Hepatocyte (in vitro differentiated cells): ENCODE data around the gene ST8SIA3. TPM values are rescaled to one million over a fixed set of nuclear protein-coding genes. Genes with fewer than 3 reads are reported as not detected.

Source experiments
- DNase-seq: peaks from one replicate; pipeline ENCODE4 v3.0.0-alpha.2; 2016; ENCODE audit warnings: low spot score
- H2AFZ ChIP-seq: fragments of 200-600 bp; sonication (generic); 2 replicates; pipeline ENCODE4 v1.6.0; 2016; ENCODE audit warnings: antibody characterized with exemption, mild to moderate bottlenecking
- H3K27ac ChIP-seq: fragments of 200-600 bp; sonication (generic); 2 replicates; pipeline ENCODE4 v1.5.1; 2016; ENCODE audit warnings: mild to moderate bottlenecking
- H3K27me3 ChIP-seq: fragments of 200-600 bp; sonication (generic); 2 replicates; pipeline ENCODE4 v1.6.1; 2016
- H3K36me3 ChIP-seq: fragments of 200-600 bp; sonication (generic); replicated peaks from 2 replicates; pipeline ENCODE4 v1.5.1; 2016; ENCODE audit warnings: low read depth; ENCODE audit not compliant: insufficient read depth
- H3K4me1 ChIP-seq: fragments of 200-600 bp; sonication (generic); 2 replicates; pipeline ENCODE4 v1.5.1; 2016; ENCODE audit warnings: mild to moderate bottlenecking, moderate library complexity; ENCODE audit not compliant: insufficient read depth
- H3K4me2 ChIP-seq: fragments of 200-600 bp; sonication (generic); 2 replicates; pipeline ENCODE4 v1.6.0; 2016
- H3K4me3 ChIP-seq: fragments of 200-600 bp; sonication (generic); 2 replicates; pipeline ENCODE4 v1.5.1; 2016; ENCODE audit warnings: mild to moderate bottlenecking
- H3K79me2 ChIP-seq: fragments of 200-600 bp; sonication (generic); 2 replicates; pipeline ENCODE4 v1.6.0; 2017; ENCODE audit warnings: mild to moderate bottlenecking
- H3K9me2 ChIP-seq: fragments of 200-600 bp; sonication (generic); replicated peaks from 2 replicates; pipeline ENCODE4 v1.6.0; 2017; ENCODE audit warnings: mild to moderate bottlenecking; ENCODE audit not compliant: insufficient read depth
- H3K9me3 ChIP-seq: fragments of 200-600 bp; sonication (generic); 2 replicates; pipeline ENCODE4 v1.5.1; 2016; ENCODE audit warnings: low read depth, mild to moderate bottlenecking
- H4K20me1 ChIP-seq: fragments of 200-600 bp; sonication (generic); 2 replicates; pipeline ENCODE4 v1.6.0; 2016; ENCODE audit warnings: mild to moderate bottlenecking; ENCODE audit not compliant: insufficient read depth, poor library complexity, severe bottlenecking
- CTCF ChIP-seq: fragments of 200-600 bp; sonication (generic); IDR thresholded peaks from 2 replicates; pipeline ENCODE4 v1.5.1; 2016; ENCODE audit warnings: antibody characterized with exemption, mild to moderate bottlenecking; ENCODE audit not compliant: poor library complexity
- EZH2 ChIP-seq: fragments of 200-600 bp; sonication (generic); IDR thresholded peaks from 2 replicates; pipeline ENCODE4 v1.6.1; 2016; ENCODE audit warnings: antibody characterized with exemption, mild to moderate bottlenecking, borderline replicate concordance
- EZH2phosphoT487 ChIP-seq: fragments of 200-600 bp; sonication (generic); IDR thresholded peaks from one replicate; pipeline ENCODE4 v1.6.1; 2018; ENCODE audit warnings: antibody characterized with exemption, mild to moderate bottlenecking, low read depth, moderate library complexity; ENCODE audit not compliant: unreplicated experiment, severe bottlenecking
- WGBS: methylation state at CpG from one replicate; pipeline ENCODE4 v1.1.6; 2016; ENCODE audit warnings: low lambda C conversion rate; ENCODE audit errors: missing lambda C conversion rate; 5-methylcytosine and 5-hydroxymethylcytosine counted together
- polyA plus RNA-seq: library from polyadenylated mRNA; unstranded; fragments of >200 nt; fragmentation: Nextera tagmentation; extraction: Ambion mirVana; gene quantifications from 2 replicates; pipeline ENCODE4 v1.2.1, GENCODE V29; 2016
- total RNA-seq: library from RNA; depleted of rRNA; stranded (reverse); fragments of >200 nt; gene quantifications from 2 replicates; pipeline ENCODE4 v1.2.3, GENCODE V29; 2014

ST8SIA3 gene
- total and polyA plus RNA-seq, 2 experiments from 2014 or later: 0.03 TPM; not detected in 1

GRCh38 chr18:57329856-57330255, 22.5 kb upstream of the ST8SIA3 start:
- Histone ChIP-seq H4K20me1 (no peaks in the 10 kb centered on the region), H3K4me3 (no peak overlapping the region), H3K4me2 (no peak overlapping the region), H3K27me3 (no peaks in the 10 kb centered on the region), H3K4me1 (no peaks in the 10 kb centered on the region), H3K36me3 (no peaks in the 10 kb centered on the region), H3K9me2 (no peaks in the 10 kb centered on the region), H2AFZ (no peak overlapping the region), H3K79me2 (no peaks in the 10 kb centered on the region), H3K9me3 (no peaks in the 10 kb centered on the region), H3K27ac (no peak overlapping the region)
- no peak for TF ChIP-seq EZH2
- no peak for TF ChIP-seq EZH2phosphoT487
- no peak for TF ChIP-seq CTCF
- WGBS: 86% methylated on average over 5 of the region's 5 CpGs
- no peak for DNase-seq

GRCh38 chr18:57331718-57332117, 20.6 kb upstream of the ST8SIA3 start:
- DNase-seq: no peak
- no peaks in the 10 kb centered on the region for H3K9me3 ChIP-seq
- H3K4me2 ChIP-seq: no peak overlapping the region
- H3K27ac ChIP-seq: no peak overlapping the region
- H3K4me1 ChIP-seq: no peaks in the 10 kb centered on the region
- no peaks in the 10 kb centered on the region for H3K79me2 ChIP-seq
- 94% methylated on average over 2 of the region's 2 CpGs for WGBS
- no peaks in the 10 kb centered on the region for H3K36me3 ChIP-seq
- TF ChIP-seq EZH2 (no peak), CTCF (no peak), EZH2phosphoT487 (no peak)
- H3K4me3 ChIP-seq: no peak overlapping the region
- H3K27me3 ChIP-seq: no peaks in the 10 kb centered on the region
- H4K20me1 ChIP-seq: no peaks in the 10 kb centered on the region
- H2AFZ ChIP-seq: no peak overlapping the region
- no peaks in the 10 kb centered on the region for H3K9me2 ChIP-seq

- H3K4me1 ChIP-seq: no peaks in the 10 kb centered on the region
- no peaks in the 10 kb centered on the region for H3K36me3 ChIP-seq
- DNase-seq: no peak
- H3K27ac ChIP-seq: no peak overlapping the region
- H2AFZ ChIP-seq: no peak overlapping the region
- H3K4me3 ChIP-seq: no peak overlapping the region
- no peak overlapping the region for H3K4me2 ChIP-seq
- H3K9me2 ChIP-seq: no peaks in the 10 kb centered on the region
- H3K79me2 ChIP-seq: no peaks in the 10 kb centered on the region
- H4K20me1 ChIP-seq: no peaks in the 10 kb centered on the region
- peaks cover 5% of the 10 kb centered on the region for H3K27me3 ChIP-seq
- no peaks in the 10 kb centered on the region for H3K9me3 ChIP-seq
- no peak for TF ChIP-seq CTCF
- no peak for TF ChIP-seq EZH2
- TF ChIP-seq EZH2phosphoT487: no peak
- WGBS: 67% methylated on average over 5 of the region's 5 CpGs
Observed at GRCh38 chr18:57333940-57334339, 18.4 kb upstream of the ST8SIA3 start.

- no peak for TF ChIP-seq EZH2
- TF ChIP-seq EZH2phosphoT487: no peak
- TF ChIP-seq CTCF: no peak
- H3K4me2 ChIP-seq: no peak overlapping the region
- H3K36me3 ChIP-seq: no peaks in the 10 kb centered on the region
- H3K27me3 ChIP-seq: peaks cover 5% of the 10 kb centered on the region
- no peak overlapping the region for H3K4me3 ChIP-seq
- no peak for DNase-seq
- WGBS: 85% methylated on average over 6 of the region's 6 CpGs
- H3K27ac ChIP-seq: no peak overlapping the region
- no peak overlapping the region for H2AFZ ChIP-seq
- no peaks in the 10 kb centered on the region for H3K9me2 ChIP-seq
- no peaks in the 10 kb centered on the region for H3K9me3 ChIP-seq
- H4K20me1 ChIP-seq: no peaks in the 10 kb centered on the region
- no peaks in the 10 kb centered on the region for H3K4me1 ChIP-seq
- H3K79me2 ChIP-seq: no peaks in the 10 kb centered on the region
Observed at GRCh38 chr18:57334383-57334782, 18.0 kb upstream of the ST8SIA3 start.
